ENCODE measurements around the gene BABAM1.
A peak's percentile ranks its signal among the peaks of the same experiment; 100 is the strongest.

The BABAM1 gene

DNA sequence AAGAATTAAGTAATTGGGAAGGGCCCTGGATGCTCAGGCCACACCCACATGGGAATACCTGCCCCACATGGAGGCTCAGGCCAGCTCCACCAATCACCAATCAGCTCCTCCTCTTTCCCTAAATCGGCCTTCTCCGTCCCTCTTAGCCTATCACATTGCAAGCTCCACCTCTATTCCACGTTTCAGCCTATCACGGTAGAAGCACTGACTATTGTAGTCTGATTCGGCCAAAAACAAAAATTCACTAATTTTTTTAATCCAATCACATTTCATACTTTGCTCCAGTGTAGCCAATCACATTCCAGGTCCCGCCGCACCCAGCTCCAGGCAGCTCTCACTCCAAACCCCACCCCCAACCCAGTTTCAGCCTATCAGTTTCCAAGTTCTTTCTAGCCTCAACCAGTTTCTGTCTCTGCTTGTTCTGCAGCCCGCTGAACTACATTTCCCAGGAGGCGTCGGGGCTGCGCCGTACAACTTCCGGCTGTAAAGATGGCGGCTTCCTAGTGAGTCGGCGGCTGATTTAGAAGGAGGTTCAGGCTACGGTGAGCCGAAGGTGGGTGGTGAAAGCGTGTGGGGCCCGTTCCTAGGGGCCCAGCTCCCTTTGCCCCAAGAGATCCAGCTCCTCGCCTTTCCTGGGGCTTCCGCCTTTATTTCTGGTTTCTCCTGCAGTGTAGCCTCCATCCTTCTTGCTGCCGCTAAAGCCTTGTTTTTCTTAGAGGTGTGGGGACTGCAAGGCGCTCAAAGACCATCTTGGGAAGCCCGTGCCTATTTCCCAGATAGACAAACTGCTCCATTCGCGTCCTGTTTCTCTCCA, at the start of gene BABAM1:
BABAM1 (plus strand) TSS at position 469 of the 814 bp plus-strand sequence. CDS start 1,364 bp downstream, outside the sequence.
- Mint-ChIP-seq H3K36me3 (ENCODE audit: low read depth) (peaks cover 25% of the 10 kb centered on the region), H3K4me1 (peaks cover 47% of the 10 kb centered on the region), H3K4me3 (peak within 1 kb of the TSS; percentile 96), H3K27ac (peak within 1 kb of the TSS; percentile 85), H3K9me3 (peaks cover 4% of the 10 kb centered on the region), H3K27me3 (ENCODE audit: low read depth, poor library complexity) (no peaks in the 10 kb centered on the region)
- DNase-seq, result peak; percentile 92
- TF ChIP-seq, protein P1, sequence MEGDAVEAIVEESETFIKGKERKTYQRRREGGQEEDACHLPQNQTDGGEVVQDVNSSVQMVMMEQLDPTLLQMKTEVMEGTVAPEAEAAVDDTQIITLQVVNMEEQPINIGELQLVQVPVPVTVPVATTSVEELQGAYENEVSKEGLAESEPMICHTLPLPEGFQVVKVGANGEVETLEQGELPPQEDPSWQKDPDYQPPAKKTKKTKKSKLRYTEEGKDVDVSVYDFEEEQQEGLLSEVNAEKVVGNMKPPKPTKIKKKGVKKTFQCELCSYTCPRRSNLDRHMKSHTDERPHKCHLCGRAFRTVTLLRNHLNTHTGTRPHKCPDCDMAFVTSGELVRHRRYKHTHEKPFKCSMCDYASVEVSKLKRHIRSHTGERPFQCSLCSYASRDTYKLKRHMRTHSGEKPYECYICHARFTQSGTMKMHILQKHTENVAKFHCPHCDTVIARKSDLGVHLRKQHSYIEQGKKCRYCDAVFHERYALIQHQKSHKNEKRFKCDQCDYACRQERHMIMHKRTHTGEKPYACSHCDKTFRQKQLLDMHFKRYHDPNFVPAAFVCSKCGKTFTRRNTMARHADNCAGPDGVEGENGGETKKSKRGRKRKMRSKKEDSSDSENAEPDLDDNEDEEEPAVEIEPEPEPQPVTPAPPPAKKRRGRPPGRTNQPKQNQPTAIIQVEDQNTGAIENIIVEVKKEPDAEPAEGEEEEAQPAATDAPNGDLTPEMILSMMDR (IDR thresholded peaks at IDR 0.05), result no peak

GRCh38 chr19:17219286-17219685, 48.0 kb upstream of the BABAM1 start:
- Mint-ChIP-seq H3K27ac (peak overlapping the region; percentile 89), H3K27me3 (ENCODE audit: low read depth, poor library complexity) (peaks cover 6% of the 10 kb centered on the region), H3K4me1 (peaks cover 24% of the 10 kb centered on the region), H3K36me3 (ENCODE audit: low read depth) (peaks cover 36% of the 10 kb centered on the region), H3K9me3 (no peaks in the 10 kb centered on the region), H3K4me3 (no peak overlapping the region)
- no peak for DNase-seq
- TF ChIP-seq, protein P1 (IDR thresholded peaks at IDR 0.05), result no peak

GRCh38 chr19:17220207-17220758, 47.0 kb upstream of the BABAM1 start:
- Mint-ChIP-seq H3K27ac (no peak overlapping the region), H3K36me3 (ENCODE audit: low read depth) (peaks cover 36% of the 10 kb centered on the region), H3K4me3 (no peak overlapping the region), H3K9me3 (no peaks in the 10 kb centered on the region), H3K27me3 (ENCODE audit: low read depth, poor library complexity) (peaks cover 6% of the 10 kb centered on the region), H3K4me1 (peaks cover 14% of the 10 kb centered on the region)
- DNase-seq, result no peak
- TF ChIP-seq, protein P1 (IDR thresholded peaks at IDR 0.05), result no peak

DNA sequence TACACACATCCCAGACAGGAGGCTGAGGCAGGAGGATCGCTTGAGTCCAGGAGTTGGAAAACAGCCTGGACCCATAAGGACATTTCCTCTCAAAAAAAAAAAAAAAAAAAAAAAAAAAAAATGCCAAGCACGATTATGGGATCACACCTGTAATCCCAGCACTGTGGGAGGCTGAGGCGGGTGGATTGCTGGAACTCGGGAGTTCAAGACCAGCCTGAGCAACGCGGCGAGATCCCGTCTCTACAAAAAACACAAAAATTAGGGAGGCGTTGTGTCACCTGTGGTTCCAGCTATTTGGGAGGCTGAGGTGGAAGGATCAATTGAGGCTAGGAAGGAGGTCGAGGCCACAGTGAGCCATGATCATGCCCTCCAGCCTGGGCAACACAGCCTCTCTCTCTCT, 42.2 kb upstream of the BABAM1 start:
- TF ChIP-seq, protein P1 (IDR thresholded peaks at IDR 0.05), result no peak
- H3K4me3 Mint-ChIP-seq, result peak overlapping the region; percentile 61
- H3K27me3 Mint-ChIP-seq (ENCODE audit: low read depth, poor library complexity), result peaks cover 3% of the 10 kb centered on the region
- no peak for DNase-seq
- no peaks in the 10 kb centered on the region for H3K9me3 Mint-ChIP-seq
- no peak overlapping the region for H3K27ac Mint-ChIP-seq
- peaks cover 11% of the 10 kb centered on the region for H3K4me1 Mint-ChIP-seq
- H3K36me3 Mint-ChIP-seq (ENCODE audit: low read depth), result no peaks in the 10 kb centered on the region

- Mint-ChIP-seq H3K36me3 (ENCODE audit: low read depth) (peaks cover 8% of the 10 kb centered on the region), H3K4me1 (peaks cover 11% of the 10 kb centered on the region), H3K9me3 (no peaks in the 10 kb centered on the region), H3K27ac (peak within 1 kb of the TSS; percentile 99), H3K27me3 (ENCODE audit: low read depth, poor library complexity) (peaks cover 3% of the 10 kb centered on the region), H3K4me3 (peak within 1 kb of the TSS; percentile 88)
- TF ChIP-seq, protein P1 (IDR thresholded peaks at IDR 0.05), result no peak
- peak; percentile 98 for DNase-seq
Observed at GRCh38 chr19:17226002-17226933, 41.0 kb upstream of the BABAM1 start, which contains the start of gene OCEL1. OCEL1 (plus strand) TSS chr19:17226226; CDS start chr19:17226248, 22 bp downstream.

All from nephron progenitor cell (in vitro differentiated cells).